GM23338 (cell line): Measurements from ENCODE around the gene MESD. TPM values are rescaled to one million over a fixed set of nuclear protein-coding genes. Genes with fewer than 3 reads are reported as not detected.

Experiments used
- ATAC-seq: fragments of 200-7000 bp; cut with Tn5 transposase; 3 replicates; pipeline ENCODE4 v1.9.1; 2020
- DNase-seq: peaks from one replicate; pipeline ENCODE4 v3.0.0-alpha.2; 2015; ENCODE audit warnings: low spot score
- H2AFZ ChIP-seq: fragments of 200-600 bp; sonication (generic); 2 replicates; pipeline ENCODE4 v1.8.0; 2016; ENCODE audit warnings: antibody characterized with exemption, mild to moderate bottlenecking, moderate library complexity
- H3F3A ChIP-seq: fragments of 200-600 bp; sonication (generic); replicated peaks from 2 replicates; pipeline ENCODE4 v1.8.0; 2017; ENCODE audit warnings: antibody characterized with exemption, mixed run types, low read depth
- H3K27ac ChIP-seq: fragments of 200-600 bp; sonication (generic); 2 replicates; pipeline ENCODE4 v1.6.1; 2016; ENCODE audit warnings: low read depth
- H3K27me3 ChIP-seq: fragments of 200-600 bp; sonication (generic); 2 replicates; pipeline ENCODE4 v1.8.0; 2016; ENCODE audit warnings: mild to moderate bottlenecking, mixed run types, moderate library complexity; ENCODE audit not compliant: insufficient read depth
- H3K36me3 ChIP-seq: fragments of 200-600 bp; sonication (generic); 2 replicates; pipeline ENCODE4 v1.8.0; 2016; ENCODE audit warnings: mild to moderate bottlenecking; ENCODE audit not compliant: insufficient read depth
- H3K4me1 ChIP-seq: fragments of 200-600 bp; sonication (generic); 2 replicates; pipeline ENCODE4 v1.8.0; 2016; ENCODE audit warnings: mild to moderate bottlenecking, moderate library complexity; ENCODE audit not compliant: insufficient read depth
- H3K4me2 ChIP-seq: fragments of 200-600 bp; sonication (generic); 2 replicates; pipeline ENCODE4 v1.7.1; 2017; ENCODE audit warnings: mixed run types
- H3K4me3 ChIP-seq: fragments of 200-600 bp; sonication (generic); 2 replicates; pipeline ENCODE4 v1.6.1; 2016; ENCODE audit warnings: mixed run types
- H3K79me2 ChIP-seq: fragments of 200-600 bp; sonication (generic); replicated peaks from 2 replicates; pipeline ENCODE4 v1.8.0; 2017; ENCODE audit warnings: mild to moderate bottlenecking; ENCODE audit not compliant: insufficient read depth
- H3K9me2 ChIP-seq: fragments of 200-600 bp; sonication (generic); 2 replicates; pipeline ENCODE4 v1.8.0; 2017; ENCODE audit not compliant: insufficient read depth
- H4K20me1 ChIP-seq: fragments of 200-600 bp; sonication (generic); replicated peaks from 2 replicates; pipeline ENCODE4 v1.8.0; 2017; ENCODE audit warnings: mild to moderate bottlenecking; ENCODE audit not compliant: insufficient read depth
- H3K27ac Mint-ChIP-seq: 2 replicates; pipeline ENCODE4 v1.8.0; 2020; ENCODE audit warnings: inconsistent platforms, mild to moderate bottlenecking, moderate library complexity, mixed read lengths
- H3K27me3 Mint-ChIP-seq: 3 replicates; pipeline ENCODE4 v1.8.0; 2022; ENCODE audit warnings: low read depth, mild to moderate bottlenecking, moderate library complexity, mixed read lengths, inconsistent platforms; ENCODE audit not compliant: insufficient read depth, poor library complexity
- H3K36me3 Mint-ChIP-seq: 3 replicates; pipeline ENCODE4 v1.8.0; 2021; ENCODE audit warnings: low read depth, mild to moderate bottlenecking, inconsistent platforms, moderate library complexity, mixed read lengths
- H3K4me1 Mint-ChIP-seq: 3 replicates; pipeline ENCODE4 v1.8.0; 2020; ENCODE audit warnings: mild to moderate bottlenecking, inconsistent platforms, mixed read lengths
- H3K4me3 Mint-ChIP-seq: 3 replicates; pipeline ENCODE4 v1.8.0; 2021; ENCODE audit warnings: moderate library complexity, mild to moderate bottlenecking, inconsistent platforms, mixed read lengths
- H3K9me3 Mint-ChIP-seq: 3 replicates; pipeline ENCODE4 v1.8.0; 2020; ENCODE audit warnings: moderate library complexity, mild to moderate bottlenecking, inconsistent platforms, mixed read lengths
- CREB1 ChIP-seq: fragments of 250-450 bp; sonication (Bioruptor Pico); IDR thresholded peaks from 2 replicates; pipeline ENCODE4 v1.5.0; 2020; ENCODE audit warnings: low read depth, mild to moderate bottlenecking, moderate library complexity
- EZH2 ChIP-seq: fragments of 200-600 bp; sonication (generic); IDR thresholded peaks from one replicate; pipeline ENCODE4 v1.8.0; 2017; ENCODE audit warnings: antibody characterized with exemption, mild to moderate bottlenecking, low read depth; ENCODE audit not compliant: unreplicated experiment
- EZH2phosphoT487 ChIP-seq: fragments of 200-600 bp; sonication (generic); IDR thresholded peaks from one replicate; pipeline ENCODE4 v1.8.1; 2018; ENCODE audit warnings: antibody characterized with exemption; ENCODE audit not compliant: unreplicated experiment
- JUNB ChIP-seq: IDR thresholded peaks from one replicate; pipeline ENCODE4 v1.6.1; 2016; ENCODE audit warnings: antibody characterized with exemption; ENCODE audit not compliant: unreplicated experiment
- STAT1 ChIP-seq: IDR thresholded peaks from one replicate; pipeline ENCODE4 v1.6.1; 2016; ENCODE audit warnings: antibody characterized with exemption; ENCODE audit not compliant: unreplicated experiment
- ZNF114 ChIP-seq: fragments of 250-450 bp; sonication (Bioruptor Pico); IDR thresholded peaks from 2 replicates; pipeline ENCODE4 v1.5.0; 2020; ENCODE audit warnings: mild to moderate bottlenecking, moderate library complexity
- ZNF331 ChIP-seq: fragments of 250-450 bp; sonication (Bioruptor Pico); IDR thresholded peaks from 2 replicates; pipeline ENCODE4 v1.5.0; 2020; ENCODE audit warnings: low read depth, mild to moderate bottlenecking, moderate library complexity
- polyA plus RNA-seq: library from polyadenylated mRNA; unstranded; fragments of >200 nt; fragmentation: Nextera tagmentation; extraction: Ambion mirVana; gene quantifications from 2 replicates; pipeline ENCODE4 v1.2.1, GENCODE V29; 2016
- total RNA-seq: library from RNA; depleted of rRNA; stranded (reverse); fragments of >200 nt; shearing (Covaris generic); gene quantifications from 2 replicates; pipeline ENCODE4 v1.2.3, GENCODE V29; 2014
- TF ChIP-seq, protein P1 (sequence below), 2 experiments: fragments of 200-600 bp in 1 of 2; sonication (generic) in 1 of 2; conservative IDR thresholded peaks; 2 replicates each; pipeline versions ENCODE4 v1.5.1 to v1.6.1; 2016 to 2017; ENCODE audit warnings: antibody characterized with exemption in 2 of 2, low read depth in 2 of 2, mild to moderate bottlenecking in 2 of 2, moderate library complexity in 1 of 2
- TF ChIP-seq, protein P2 (sequence below): fragments of 250-450 bp; sonication (Bioruptor Pico); IDR thresholded peaks from 2 replicates; pipeline ENCODE4 v1.5.0; 2020; ENCODE audit warnings: mild to moderate bottlenecking, moderate library complexity
- TF ChIP-seq, protein P3 (sequence below): IDR thresholded peaks from one replicate; pipeline ENCODE4 v1.6.1; 2018; ENCODE audit warnings: antibody characterized with exemption; ENCODE audit not compliant: unreplicated experiment

The MESD gene
- total and polyA plus RNA-seq, 2 experiments from 2014 or later, result 25.6 to 52.7 TPM

DNA sequence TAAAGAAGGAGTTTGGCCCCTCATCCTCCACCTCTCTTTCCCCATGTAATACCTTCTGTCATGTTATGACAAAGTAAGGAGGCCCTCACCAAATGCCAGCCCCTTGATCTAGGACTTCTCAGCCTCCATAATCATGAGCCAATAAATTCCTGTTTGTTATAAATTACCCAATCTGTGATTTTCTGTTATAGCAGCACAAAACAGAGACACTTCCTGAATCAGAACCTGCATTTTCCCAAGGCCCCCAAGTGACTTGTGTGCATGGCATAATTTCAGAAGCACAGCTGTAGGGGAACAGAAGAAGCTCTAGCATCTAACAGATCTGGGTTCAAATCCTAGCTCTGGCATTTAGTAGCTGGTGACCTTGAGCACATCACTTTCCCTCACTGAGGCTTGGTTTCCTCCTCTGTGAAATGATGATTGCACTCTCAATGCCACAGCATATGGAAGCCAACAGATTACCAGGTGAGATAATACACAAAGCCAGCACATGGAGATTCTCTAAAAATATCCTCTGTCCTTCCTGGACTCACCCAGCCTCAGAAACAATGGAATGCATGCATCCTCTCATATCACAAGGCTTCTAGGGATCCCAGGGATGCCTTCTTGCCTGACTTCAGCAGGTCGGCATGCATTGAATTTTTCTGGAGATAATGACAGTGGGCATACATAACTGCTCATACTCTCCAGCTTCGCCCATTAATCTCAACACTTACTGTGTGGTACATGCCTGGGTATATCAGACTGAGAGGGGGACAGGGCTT lies 37.4 kb upstream of the MESD start:
- no peaks in the 10 kb centered on the region for H3K79me2 ChIP-seq
- no peak for ATAC-seq

More for the DNA sequence above, 37.4 kb upstream of the MESD start:
- no peak for DNase-seq
- H3K4me1 Mint-ChIP-seq, result peaks cover 28% of the 10 kb centered on the region
- H3K27me3 Mint-ChIP-seq, result peaks cover 7% of the 10 kb centered on the region
- H3K4me1 ChIP-seq, result peaks cover 9% of the 10 kb centered on the region
- H3K27ac ChIP-seq, result no peak overlapping the region
- no peak overlapping the region for H3K4me3 Mint-ChIP-seq
- peaks cover 11% of the 10 kb centered on the region; the same call in 2 of the 3 replicates for H3K36me3 Mint-ChIP-seq
- H4K20me1 ChIP-seq, result no peaks in the 10 kb centered on the region
- TF ChIP-seq ZNF331 (CRISPR knock-in tag), result no peak
- TF ChIP-seq, protein P1, sequence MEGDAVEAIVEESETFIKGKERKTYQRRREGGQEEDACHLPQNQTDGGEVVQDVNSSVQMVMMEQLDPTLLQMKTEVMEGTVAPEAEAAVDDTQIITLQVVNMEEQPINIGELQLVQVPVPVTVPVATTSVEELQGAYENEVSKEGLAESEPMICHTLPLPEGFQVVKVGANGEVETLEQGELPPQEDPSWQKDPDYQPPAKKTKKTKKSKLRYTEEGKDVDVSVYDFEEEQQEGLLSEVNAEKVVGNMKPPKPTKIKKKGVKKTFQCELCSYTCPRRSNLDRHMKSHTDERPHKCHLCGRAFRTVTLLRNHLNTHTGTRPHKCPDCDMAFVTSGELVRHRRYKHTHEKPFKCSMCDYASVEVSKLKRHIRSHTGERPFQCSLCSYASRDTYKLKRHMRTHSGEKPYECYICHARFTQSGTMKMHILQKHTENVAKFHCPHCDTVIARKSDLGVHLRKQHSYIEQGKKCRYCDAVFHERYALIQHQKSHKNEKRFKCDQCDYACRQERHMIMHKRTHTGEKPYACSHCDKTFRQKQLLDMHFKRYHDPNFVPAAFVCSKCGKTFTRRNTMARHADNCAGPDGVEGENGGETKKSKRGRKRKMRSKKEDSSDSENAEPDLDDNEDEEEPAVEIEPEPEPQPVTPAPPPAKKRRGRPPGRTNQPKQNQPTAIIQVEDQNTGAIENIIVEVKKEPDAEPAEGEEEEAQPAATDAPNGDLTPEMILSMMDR (conservative IDR thresholded peaks at IDR 0.05; ENCODE audit: low read depth in 2 of 2), result no peak
- no peak for TF ChIP-seq EZH2
- TF ChIP-seq STAT1, result no peak
- TF ChIP-seq JUNB, result no peak
- TF ChIP-seq, protein P2, sequence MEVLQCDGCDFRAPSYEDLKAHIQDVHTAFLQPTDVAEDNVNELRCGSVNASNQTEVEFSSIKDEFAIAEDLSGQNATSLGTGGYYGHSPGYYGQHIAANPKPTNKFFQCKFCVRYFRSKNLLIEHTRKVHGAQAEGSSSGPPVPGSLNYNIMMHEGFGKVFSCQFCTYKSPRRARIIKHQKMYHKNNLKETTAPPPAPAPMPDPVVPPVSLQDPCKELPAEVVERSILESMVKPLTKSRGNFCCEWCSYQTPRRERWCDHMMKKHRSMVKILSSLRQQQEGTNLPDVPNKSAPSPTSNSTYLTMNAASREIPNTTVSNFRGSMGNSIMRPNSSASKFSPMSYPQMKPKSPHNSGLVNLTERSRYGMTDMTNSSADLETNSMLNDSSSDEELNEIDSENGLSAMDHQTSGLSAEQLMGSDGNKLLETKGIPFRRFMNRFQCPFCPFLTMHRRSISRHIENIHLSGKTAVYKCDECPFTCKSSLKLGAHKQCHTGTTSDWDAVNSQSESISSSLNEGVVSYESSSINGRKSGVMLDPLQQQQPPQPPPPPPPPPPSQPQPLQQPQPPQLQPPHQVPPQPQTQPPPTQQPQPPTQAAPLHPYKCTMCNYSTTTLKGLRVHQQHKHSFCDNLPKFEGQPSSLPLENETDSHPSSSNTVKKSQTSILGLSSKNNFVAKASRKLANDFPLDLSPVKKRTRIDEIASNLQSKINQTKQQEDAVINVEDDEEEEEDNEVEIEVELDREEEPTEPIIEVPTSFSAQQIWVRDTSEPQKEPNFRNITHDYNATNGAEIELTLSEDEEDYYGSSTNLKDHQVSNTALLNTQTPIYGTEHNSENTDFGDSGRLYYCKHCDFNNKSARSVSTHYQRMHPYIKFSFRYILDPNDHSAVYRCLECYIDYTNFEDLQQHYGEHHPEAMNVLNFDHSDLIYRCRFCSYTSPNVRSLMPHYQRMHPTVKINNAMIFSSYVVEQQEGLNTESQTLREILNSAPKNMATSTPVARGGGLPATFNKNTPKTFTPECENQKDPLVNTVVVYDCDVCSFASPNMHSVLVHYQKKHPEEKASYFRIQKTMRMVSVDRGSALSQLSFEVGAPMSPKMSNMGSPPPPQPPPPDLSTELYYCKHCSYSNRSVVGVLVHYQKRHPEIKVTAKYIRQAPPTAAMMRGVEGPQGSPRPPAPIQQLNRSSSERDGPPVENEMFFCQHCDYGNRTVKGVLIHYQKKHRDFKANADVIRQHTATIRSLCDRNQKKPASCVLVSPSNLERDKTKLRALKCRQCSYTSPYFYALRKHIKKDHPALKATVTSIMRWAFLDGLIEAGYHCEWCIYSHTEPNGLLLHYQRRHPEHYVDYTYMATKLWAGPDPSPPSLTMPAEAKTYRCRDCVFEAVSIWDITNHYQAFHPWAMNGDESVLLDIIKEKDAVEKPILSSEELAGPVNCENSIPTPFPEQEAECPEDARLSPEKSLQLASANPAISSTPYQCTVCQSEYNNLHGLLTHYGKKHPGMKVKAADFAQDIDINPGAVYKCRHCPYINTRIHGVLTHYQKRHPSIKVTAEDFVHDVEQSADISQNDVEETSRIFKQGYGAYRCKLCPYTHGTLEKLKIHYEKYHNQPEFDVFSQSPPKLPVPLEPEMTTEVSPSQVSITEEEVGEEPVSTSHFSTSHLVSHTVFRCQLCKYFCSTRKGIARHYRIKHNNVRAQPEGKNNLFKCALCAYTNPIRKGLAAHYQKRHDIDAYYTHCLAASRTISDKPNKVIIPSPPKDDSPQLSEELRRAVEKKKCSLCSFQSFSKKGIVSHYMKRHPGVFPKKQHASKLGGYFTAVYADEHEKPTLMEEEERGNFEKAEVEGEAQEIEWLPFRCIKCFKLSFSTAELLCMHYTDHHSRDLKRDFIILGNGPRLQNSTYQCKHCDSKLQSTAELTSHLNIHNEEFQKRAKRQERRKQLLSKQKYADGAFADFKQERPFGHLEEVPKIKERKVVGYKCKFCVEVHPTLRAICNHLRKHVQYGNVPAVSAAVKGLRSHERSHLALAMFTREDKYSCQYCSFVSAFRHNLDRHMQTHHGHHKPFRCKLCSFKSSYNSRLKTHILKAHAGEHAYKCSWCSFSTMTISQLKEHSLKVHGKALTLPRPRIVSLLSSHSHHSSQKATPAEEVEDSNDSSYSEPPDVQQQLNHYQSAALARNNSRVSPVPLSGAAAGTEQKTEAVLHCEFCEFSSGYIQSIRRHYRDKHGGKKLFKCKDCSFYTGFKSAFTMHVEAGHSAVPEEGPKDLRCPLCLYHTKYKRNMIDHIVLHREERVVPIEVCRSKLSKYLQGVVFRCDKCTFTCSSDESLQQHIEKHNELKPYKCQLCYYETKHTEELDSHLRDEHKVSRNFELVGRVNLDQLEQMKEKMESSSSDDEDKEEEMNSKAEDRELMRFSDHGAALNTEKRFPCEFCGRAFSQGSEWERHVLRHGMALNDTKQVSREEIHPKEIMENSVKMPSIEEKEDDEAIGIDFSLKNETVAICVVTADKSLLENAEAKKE (CRISPR knock-in tag), result no peak
- TF ChIP-seq EZH2phosphoT487, result no peak
- no peak for TF ChIP-seq CREB1 (CRISPR knock-in tag)
- TF ChIP-seq, protein P3, sequence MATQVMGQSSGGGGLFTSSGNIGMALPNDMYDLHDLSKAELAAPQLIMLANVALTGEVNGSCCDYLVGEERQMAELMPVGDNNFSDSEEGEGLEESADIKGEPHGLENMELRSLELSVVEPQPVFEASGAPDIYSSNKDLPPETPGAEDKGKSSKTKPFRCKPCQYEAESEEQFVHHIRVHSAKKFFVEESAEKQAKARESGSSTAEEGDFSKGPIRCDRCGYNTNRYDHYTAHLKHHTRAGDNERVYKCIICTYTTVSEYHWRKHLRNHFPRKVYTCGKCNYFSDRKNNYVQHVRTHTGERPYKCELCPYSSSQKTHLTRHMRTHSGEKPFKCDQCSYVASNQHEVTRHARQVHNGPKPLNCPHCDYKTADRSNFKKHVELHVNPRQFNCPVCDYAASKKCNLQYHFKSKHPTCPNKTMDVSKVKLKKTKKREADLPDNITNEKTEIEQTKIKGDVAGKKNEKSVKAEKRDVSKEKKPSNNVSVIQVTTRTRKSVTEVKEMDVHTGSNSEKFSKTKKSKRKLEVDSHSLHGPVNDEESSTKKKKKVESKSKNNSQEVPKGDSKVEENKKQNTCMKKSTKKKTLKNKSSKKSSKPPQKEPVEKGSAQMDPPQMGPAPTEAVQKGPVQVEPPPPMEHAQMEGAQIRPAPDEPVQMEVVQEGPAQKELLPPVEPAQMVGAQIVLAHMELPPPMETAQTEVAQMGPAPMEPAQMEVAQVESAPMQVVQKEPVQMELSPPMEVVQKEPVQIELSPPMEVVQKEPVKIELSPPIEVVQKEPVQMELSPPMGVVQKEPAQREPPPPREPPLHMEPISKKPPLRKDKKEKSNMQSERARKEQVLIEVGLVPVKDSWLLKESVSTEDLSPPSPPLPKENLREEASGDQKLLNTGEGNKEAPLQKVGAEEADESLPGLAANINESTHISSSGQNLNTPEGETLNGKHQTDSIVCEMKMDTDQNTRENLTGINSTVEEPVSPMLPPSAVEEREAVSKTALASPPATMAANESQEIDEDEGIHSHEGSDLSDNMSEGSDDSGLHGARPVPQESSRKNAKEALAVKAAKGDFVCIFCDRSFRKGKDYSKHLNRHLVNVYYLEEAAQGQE, result no peak
- TF ChIP-seq ZNF114 (CRISPR knock-in tag), result no peak
- H3K4me2 ChIP-seq, result no peak overlapping the region
- H3K9me2 ChIP-seq, result 0 out of 2 replicates have a peak, but pooled peaks cover 2% of the 10 kb centered on the region
- no peaks in the 10 kb centered on the region for H3K36me3 ChIP-seq
- no peak overlapping the region for H3K4me3 ChIP-seq
- no peak overlapping the region for H3K27ac Mint-ChIP-seq
- no peak overlapping the region for H2AFZ ChIP-seq
- peaks cover 10% of the 10 kb centered on the region for H3K9me3 Mint-ChIP-seq
- no peaks in the 10 kb centered on the region for H3F3A ChIP-seq
- H3K27me3 ChIP-seq, result no peaks in the 10 kb centered on the region
